ENCODE results near the gene CMTM7.
A peak's percentile ranks its signal among the peaks of the same experiment; 100 is the strongest.

The CMTM7 gene

DNA sequence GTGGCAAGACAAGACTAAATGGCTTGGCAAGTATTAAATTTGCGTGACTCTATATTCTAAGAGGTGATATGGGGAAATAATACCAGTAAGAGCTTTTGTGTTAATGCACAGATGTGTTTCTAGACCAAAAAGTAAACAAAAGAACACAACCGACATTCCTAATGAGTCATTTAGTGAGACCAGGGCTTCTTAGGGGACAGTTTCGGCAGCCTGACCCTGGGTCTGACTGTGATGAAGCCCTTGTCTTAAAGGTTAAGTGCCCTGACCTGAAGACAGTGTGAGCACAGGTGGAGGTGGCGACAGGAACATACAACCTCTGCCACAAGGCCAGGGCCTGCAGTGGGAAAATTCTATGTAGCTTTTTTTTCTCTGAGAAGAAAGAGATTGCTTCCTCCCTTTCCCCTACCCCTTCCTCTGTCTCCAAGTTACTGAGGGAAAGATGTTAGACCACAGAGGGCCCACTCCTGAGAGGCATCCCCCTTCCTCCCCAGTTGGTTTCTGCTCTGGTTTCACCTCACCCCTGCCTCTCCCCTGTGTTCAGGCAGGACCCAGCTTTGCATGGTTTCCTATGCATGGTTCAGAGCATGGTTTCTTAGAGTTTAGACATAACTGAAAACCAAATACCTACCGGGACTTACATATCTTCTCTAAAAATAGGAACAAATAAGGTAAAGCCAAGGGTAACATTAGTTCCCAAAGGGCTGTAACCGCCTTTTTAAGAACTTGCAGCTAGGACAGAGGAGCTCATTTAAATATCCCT is 24.8 kb upstream of the CMTM7 start:
- peaks cover 27% of the 10 kb centered on the region; the same call in 1 of the 2 replicates for H3K27me3 ChIP-seq
- peaks cover 8% of the 10 kb centered on the region; the same call in 1 of the 2 replicates for H4K20me1 ChIP-seq
- no peak for TF ChIP-seq Cebpa-rat (IDR thresholded peaks at IDR 0.05)
- no peaks in the 10 kb centered on the region for H3K9me3 ChIP-seq
- peak overlapping the region; percentile 87 for H3K4me2 ChIP-seq
- H3K9ac ChIP-seq, result peak overlapping the region; percentile 94
- peak overlapping the region; percentile 95 for H3K27ac ChIP-seq
- peaks cover 87% of the 10 kb centered on the region for H3K4me1 ChIP-seq
- H3K4me3 ChIP-seq, result peak overlapping the region; percentile 73
- H3K36me3 ChIP-seq, result peaks cover 29% of the 10 kb centered on the region

GRCh38 chr3:32367442-32367841 is 24.2 kb upstream of the CMTM7 start:
- peak overlapping the region; percentile 95 for H3K27ac ChIP-seq
- H3K4me2 ChIP-seq, result peak overlapping the region; percentile 87
- H3K36me3 ChIP-seq, result peaks cover 24% of the 10 kb centered on the region
- H3K27me3 ChIP-seq, result peaks cover 27% of the 10 kb centered on the region; the same call in 1 of the 2 replicates
- H3K9me3 ChIP-seq, result no peaks in the 10 kb centered on the region
- H4K20me1 ChIP-seq, result peaks cover 14% of the 10 kb centered on the region; the same call in 1 of the 2 replicates
- peaks cover 92% of the 10 kb centered on the region for H3K4me1 ChIP-seq
- peak overlapping the region; percentile 73 for H3K4me3 ChIP-seq
- H3K9ac ChIP-seq, result peak overlapping the region; percentile 94
- TF ChIP-seq Cebpa-rat (IDR thresholded peaks at IDR 0.05), result no peak

DNA sequence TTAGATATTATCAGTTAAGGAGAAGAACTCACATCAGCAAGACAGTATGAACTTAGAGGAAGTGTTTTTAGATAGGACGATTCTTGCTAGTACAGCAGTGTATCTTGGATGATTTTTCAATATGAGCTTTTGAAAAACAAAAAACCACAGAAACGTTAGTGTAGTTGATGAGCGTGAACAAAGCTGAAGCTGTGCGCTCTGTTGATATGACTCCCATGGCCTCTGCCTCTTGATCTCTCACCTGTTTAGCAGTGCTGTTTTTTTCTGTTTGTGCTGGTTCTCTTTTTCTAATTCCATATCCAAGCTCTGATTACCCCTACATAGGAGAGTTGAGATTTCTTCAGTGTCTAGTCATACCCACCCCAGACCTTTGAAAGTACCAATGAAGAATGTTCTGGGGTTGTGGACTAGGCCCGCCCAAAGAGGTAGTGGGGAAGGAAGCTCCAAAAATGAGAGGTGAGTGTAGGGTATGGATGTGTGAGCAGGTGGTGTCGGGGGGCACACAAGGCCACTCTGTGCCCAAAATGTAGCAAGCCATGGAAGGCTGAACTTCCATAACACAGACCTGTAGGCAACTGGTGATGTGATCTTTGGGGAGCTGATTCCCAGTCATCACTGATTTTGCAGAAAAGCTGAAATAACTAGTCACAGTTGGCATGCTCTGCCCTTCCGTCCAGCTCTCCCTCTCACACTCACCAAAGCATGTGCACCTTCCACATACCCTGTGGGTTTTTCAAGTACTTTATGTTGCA is 20.0 kb upstream of the CMTM7 start:
- Histone ChIP-seq H3K9me3 (no peaks in the 10 kb centered on the region), H3K4me1 (peaks cover 97% of the 10 kb centered on the region), H3K27me3 (peaks cover 27% of the 10 kb centered on the region; the same call in 1 of the 2 replicates), H4K20me1 (peaks cover 40% of the 10 kb centered on the region; the same call in 1 of the 2 replicates), H3K27ac (peak overlapping the region; percentile 95), H3K4me2 (peak overlapping the region; percentile 87), H3K36me3 (peaks cover 10% of the 10 kb centered on the region; the same call in 1 of the 2 replicates), H3K4me3 (peak overlapping the region; percentile 73), H3K9ac (peak overlapping the region; percentile 94)
- no peak for TF ChIP-seq Cebpa-rat (IDR thresholded peaks at IDR 0.05)

GRCh38 chr3:32372213-32372490 is 19.5 kb upstream of the CMTM7 start:
- peaks cover 10% of the 10 kb centered on the region; the same call in 1 of the 2 replicates for H3K36me3 ChIP-seq
- peaks cover 91% of the 10 kb centered on the region for H3K4me1 ChIP-seq

DNA sequence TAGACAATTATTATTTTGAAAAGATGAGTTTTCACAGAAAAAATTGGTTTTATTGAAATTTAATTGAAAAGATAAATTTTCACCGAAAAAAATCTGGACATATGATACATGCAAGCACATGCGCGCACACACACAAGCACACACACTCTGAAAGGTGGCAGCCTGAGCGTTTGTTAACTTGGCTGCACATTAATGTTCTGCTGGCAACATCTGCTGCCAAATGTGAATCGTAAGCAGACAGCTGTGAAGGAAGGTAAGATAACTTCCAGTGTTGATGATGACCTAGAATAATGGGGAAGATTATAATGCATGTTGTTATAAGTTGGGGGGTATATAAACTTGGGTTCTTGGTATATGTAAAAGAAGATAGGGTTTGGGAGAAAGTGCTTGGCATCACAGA is 18.4 kb upstream of the CMTM7 start:
- no peak overlapping the region for H3K4me3 ChIP-seq
- H3K9me3 ChIP-seq, result no peaks in the 10 kb centered on the region
- peaks cover 40% of the 10 kb centered on the region; the same call in 1 of the 2 replicates for H4K20me1 ChIP-seq
- H3K4me2 ChIP-seq, result peak overlapping the region; percentile 87
- no peak overlapping the region for H3K27ac ChIP-seq
- H3K36me3 ChIP-seq, result peaks cover 10% of the 10 kb centered on the region; the same call in 1 of the 2 replicates
- no peak overlapping the region for H3K9ac ChIP-seq
- no peak for TF ChIP-seq Cebpa-rat (IDR thresholded peaks at IDR 0.05)
- H3K4me1 ChIP-seq, result peaks cover 80% of the 10 kb centered on the region
- peaks cover 15% of the 10 kb centered on the region; the same call in 1 of the 2 replicates for H3K27me3 ChIP-seq

More at GRCh38 chr3:32372213-32372490, 19.5 kb upstream of the CMTM7 start:
- Histone ChIP-seq H3K27ac (peak overlapping the region; percentile 95), H3K27me3 (peaks cover 23% of the 10 kb centered on the region; the same call in 1 of the 2 replicates), H3K4me2 (peak overlapping the region; percentile 87), H3K4me3 (peak overlapping the region; percentile 73), H3K9ac (peak overlapping the region; percentile 94), H4K20me1 (peaks cover 40% of the 10 kb centered on the region; the same call in 1 of the 2 replicates), H3K9me3 (no peaks in the 10 kb centered on the region)
- TF ChIP-seq Cebpa-rat (IDR thresholded peaks at IDR 0.05), result no peak

DNA sequence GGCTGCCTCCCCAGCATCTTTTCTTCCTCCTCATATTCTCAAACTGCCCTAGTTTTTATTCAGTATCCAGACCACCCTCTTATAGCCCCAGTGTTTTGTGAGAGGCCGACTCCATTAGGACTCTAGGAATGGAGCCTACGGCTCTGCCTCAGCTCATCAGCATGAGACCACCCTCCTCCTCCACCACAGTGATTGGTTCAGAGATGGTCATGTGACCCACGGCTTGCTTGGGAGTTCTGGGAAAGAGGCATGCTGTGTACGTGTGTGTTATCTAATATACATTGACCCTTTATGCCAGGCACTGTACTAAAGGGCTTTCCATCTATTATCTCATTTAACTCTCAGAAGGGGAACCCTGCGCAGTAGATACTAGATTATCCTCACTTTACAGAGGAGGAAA is 17.8 kb upstream of the CMTM7 start:
- H3K9ac ChIP-seq, result no peak overlapping the region
- H4K20me1 ChIP-seq, result peaks cover 40% of the 10 kb centered on the region; the same call in 1 of the 2 replicates
- TF ChIP-seq Cebpa-rat (IDR thresholded peaks at IDR 0.05), result no peak
- H3K4me2 ChIP-seq, result peak overlapping the region; percentile 87
- peaks cover 10% of the 10 kb centered on the region; the same call in 1 of the 2 replicates for H3K36me3 ChIP-seq
- H3K9me3 ChIP-seq, result no peaks in the 10 kb centered on the region
- no peak overlapping the region for H3K4me3 ChIP-seq
- H3K4me1 ChIP-seq, result peaks cover 76% of the 10 kb centered on the region
- H3K27ac ChIP-seq, result no peak overlapping the region
- H3K27me3 ChIP-seq, result peaks cover 9% of the 10 kb centered on the region; the same call in 1 of the 2 replicates

GRCh38 chr3:32374788-32375595 is 16.7 kb upstream of the CMTM7 start:
- Histone ChIP-seq H3K4me3 (no peak overlapping the region), H3K4me2 (peak overlapping the region; percentile 87), H3K27me3 (no peaks in the 10 kb centered on the region), H3K36me3 (peaks cover 10% of the 10 kb centered on the region; the same call in 1 of the 2 replicates), H3K4me1 (peaks cover 65% of the 10 kb centered on the region), H4K20me1 (peaks cover 40% of the 10 kb centered on the region; the same call in 1 of the 2 replicates), H3K9ac (no peak overlapping the region), H3K27ac (peak overlapping the region; percentile 39; the same call in 1 of the 2 replicates), H3K9me3 (no peaks in the 10 kb centered on the region)
- TF ChIP-seq Cebpa-rat (IDR thresholded peaks at IDR 0.05), result no peak

GRCh38 chr3:32375596-32375930 is 16.1 kb upstream of the CMTM7 start:
- no peak for TF ChIP-seq Cebpa-rat (IDR thresholded peaks at IDR 0.05)

GRCh38 chr3:32376115-32376514 is 15.5 kb upstream of the CMTM7 start:
- Histone ChIP-seq H3K9me3 (no peaks in the 10 kb centered on the region), H3K27ac (no peak overlapping the region), H3K9ac (no peak overlapping the region), H4K20me1 (peaks cover 38% of the 10 kb centered on the region; the same call in 1 of the 2 replicates), H3K27me3 (no peaks in the 10 kb centered on the region), H3K4me1 (peaks cover 53% of the 10 kb centered on the region), H3K4me3 (no peak overlapping the region), H3K36me3 (no peaks in the 10 kb centered on the region), H3K4me2 (no peak overlapping the region; the same call in 1 of the 2 replicates)
- no peak for TF ChIP-seq Cebpa-rat (IDR thresholded peaks at IDR 0.05)

More at GRCh38 chr3:32375596-32375930, 16.1 kb upstream of the CMTM7 start:
- H3K27ac ChIP-seq, result no peak overlapping the region
- peak overlapping the region; percentile 87; the same call in 1 of the 2 replicates for H3K4me2 ChIP-seq
- H3K27me3 ChIP-seq, result no peaks in the 10 kb centered on the region
- H3K4me3 ChIP-seq, result no peak overlapping the region
- H3K4me1 ChIP-seq, result peaks cover 59% of the 10 kb centered on the region
- no peaks in the 10 kb centered on the region for H3K9me3 ChIP-seq
- peaks cover 5% of the 10 kb centered on the region; the same call in 1 of the 2 replicates for H3K36me3 ChIP-seq
- no peak overlapping the region for H3K9ac ChIP-seq
- peaks cover 40% of the 10 kb centered on the region; the same call in 1 of the 2 replicates for H4K20me1 ChIP-seq
